Measurements from ENCODE around the gene DPYD.

Gene DPYD

GRCh38 chr1:97834899-97835298 lies 85.9 kb downstream of the DPYD start:
- H3K9me3 ChIP-seq (ENCODE audit: insufficient read depth, low read depth, low read length) = no peaks in the 10 kb centered on the region
- H3K27ac ChIP-seq (ENCODE audit: low read depth, low read length) = no peak overlapping the region
- no peaks in the 10 kb centered on the region for H3K4me1 ChIP-seq (ENCODE audit: insufficient read depth, low read length)
- H3K4me3 ChIP-seq (ENCODE audit: low read length) = no peak overlapping the region
- H3K27me3 ChIP-seq (ENCODE audit: insufficient read depth, low read length) = no peaks in the 10 kb centered on the region
- no peaks in the 10 kb centered on the region for H3K36me3 ChIP-seq (ENCODE audit: insufficient read depth, low read length)
- H3K9ac ChIP-seq (ENCODE audit: low read depth, low read length) = no peak overlapping the region

DNA sequence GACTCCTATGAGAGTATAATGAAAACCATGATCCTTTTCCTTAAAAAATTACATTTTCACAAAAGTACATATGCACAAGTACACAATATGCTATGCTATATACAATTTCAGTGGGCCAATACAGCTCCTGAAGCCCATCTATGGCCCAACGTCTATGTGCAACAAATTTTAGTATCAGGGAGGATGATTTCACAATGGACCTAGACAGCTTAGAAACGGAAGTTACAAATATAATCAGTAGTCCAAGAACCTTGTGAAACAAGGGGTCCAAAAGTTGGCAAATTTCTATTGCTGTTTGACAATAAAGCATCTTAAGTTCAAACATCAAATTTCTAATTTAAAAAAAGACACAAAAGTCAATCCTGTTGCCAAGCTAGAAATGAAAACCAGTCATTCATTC lies 87.0 kb downstream of the DPYD start:
- Histone ChIP-seq H3K27me3 (ENCODE audit: insufficient read depth, low read length) (no peaks in the 10 kb centered on the region), H3K27ac (ENCODE audit: low read depth, low read length) (no peak overlapping the region), H3K4me1 (ENCODE audit: insufficient read depth, low read length) (no peaks in the 10 kb centered on the region), H3K9ac (ENCODE audit: low read depth, low read length) (no peak overlapping the region), H3K9me3 (ENCODE audit: insufficient read depth, low read depth, low read length) (no peaks in the 10 kb centered on the region), H3K36me3 (ENCODE audit: insufficient read depth, low read length) (no peaks in the 10 kb centered on the region), H3K4me3 (ENCODE audit: low read length) (no peak overlapping the region)
- WGBS = 88% methylated on average over 2 of the region's 2 CpGs

DNA sequence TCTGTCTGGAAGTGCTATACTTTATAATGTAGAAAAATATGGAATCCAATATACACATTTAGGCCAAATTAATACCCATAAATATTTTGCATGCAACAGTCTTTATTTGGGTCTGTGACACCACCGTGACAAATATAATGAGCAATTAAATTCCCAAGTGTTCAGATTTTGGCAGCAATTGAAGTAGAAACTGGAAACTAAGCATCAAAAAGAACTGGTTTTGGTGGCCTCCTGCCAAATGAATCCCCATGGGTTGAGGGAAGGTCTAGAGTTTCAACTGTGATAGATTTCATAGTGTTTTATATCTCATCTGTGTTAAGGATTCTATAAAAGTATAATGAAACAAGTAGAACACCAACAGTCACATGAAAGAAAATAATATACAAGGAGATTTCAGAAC lies 88.4 kb downstream of the DPYD start:
- Histone ChIP-seq H3K27ac (ENCODE audit: low read depth, low read length) (no peak overlapping the region), H3K9ac (ENCODE audit: low read depth, low read length) (no peak overlapping the region), H3K4me1 (ENCODE audit: insufficient read depth, low read length) (no peaks in the 10 kb centered on the region), H3K4me3 (ENCODE audit: low read length) (no peak overlapping the region), H3K9me3 (ENCODE audit: insufficient read depth, low read depth, low read length) (no peaks in the 10 kb centered on the region), H3K36me3 (ENCODE audit: insufficient read depth, low read length) (no peaks in the 10 kb centered on the region), H3K27me3 (ENCODE audit: insufficient read depth, low read length) (no peaks in the 10 kb centered on the region)
- WGBS = 100% methylated on average over 1 of the region's 1 CpG

DNA sequence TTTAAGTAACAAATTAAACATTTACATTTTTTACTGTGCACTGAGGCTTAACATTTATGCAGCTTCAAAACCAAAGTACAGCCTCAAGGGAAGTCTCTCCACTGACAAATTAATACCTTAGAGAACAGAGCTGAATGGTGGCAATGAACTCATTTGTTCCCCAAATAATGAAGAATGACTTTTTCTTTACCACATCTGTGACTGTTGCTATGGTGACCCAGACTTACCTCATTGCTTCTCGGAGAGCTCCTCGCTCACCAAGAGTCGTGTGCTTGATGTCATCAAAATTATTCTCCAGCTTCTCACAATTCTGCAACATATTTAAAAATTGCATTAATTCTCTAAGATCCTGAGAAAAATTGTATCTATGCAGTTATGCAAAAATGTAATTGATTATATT lies 92.9 kb downstream of the DPYD start:
- Histone ChIP-seq H3K4me3 (ENCODE audit: low read length) (no peak overlapping the region), H3K27ac (ENCODE audit: low read depth, low read length) (no peak overlapping the region), H3K27me3 (ENCODE audit: insufficient read depth, low read length) (no peaks in the 10 kb centered on the region), H3K9ac (ENCODE audit: low read depth, low read length) (no peak overlapping the region), H3K36me3 (ENCODE audit: insufficient read depth, low read length) (no peaks in the 10 kb centered on the region), H3K4me1 (ENCODE audit: insufficient read depth, low read length) (peaks cover 8% of the 10 kb centered on the region), H3K9me3 (ENCODE audit: insufficient read depth, low read depth, low read length) (no peaks in the 10 kb centered on the region)
- 87% methylated on average over 3 of the region's 3 CpGs for WGBS

- Histone ChIP-seq H3K36me3 (ENCODE audit: insufficient read depth, low read length) (no peaks in the 10 kb centered on the region), H3K4me1 (ENCODE audit: insufficient read depth, low read length) (peaks cover 8% of the 10 kb centered on the region), H3K9ac (ENCODE audit: low read depth, low read length) (no peak overlapping the region), H3K9me3 (ENCODE audit: insufficient read depth, low read depth, low read length) (no peaks in the 10 kb centered on the region), H3K27me3 (ENCODE audit: insufficient read depth, low read length) (no peaks in the 10 kb centered on the region), H3K27ac (ENCODE audit: low read depth, low read length) (no peak overlapping the region), H3K4me3 (ENCODE audit: low read length) (no peak overlapping the region)
These were observed 94.0 kb downstream of the DPYD start for GRCh38 chr1:97826820-97827219.

- Histone ChIP-seq H3K4me3 (ENCODE audit: low read length) (no peak overlapping the region), H3K9ac (ENCODE audit: low read depth, low read length) (no peak overlapping the region), H3K27me3 (ENCODE audit: insufficient read depth, low read length) (no peaks in the 10 kb centered on the region), H3K9me3 (ENCODE audit: insufficient read depth, low read depth, low read length) (no peaks in the 10 kb centered on the region), H3K36me3 (ENCODE audit: insufficient read depth, low read length) (no peaks in the 10 kb centered on the region), H3K4me1 (ENCODE audit: insufficient read depth, low read length) (peaks cover 8% of the 10 kb centered on the region), H3K27ac (ENCODE audit: low read depth, low read length) (no peak overlapping the region)
- WGBS = 83% methylated on average over 5 of the region's 5 CpGs
These were observed 96.2 kb downstream of the DPYD start for GRCh38 chr1:97824624-97825023.

DNA sequence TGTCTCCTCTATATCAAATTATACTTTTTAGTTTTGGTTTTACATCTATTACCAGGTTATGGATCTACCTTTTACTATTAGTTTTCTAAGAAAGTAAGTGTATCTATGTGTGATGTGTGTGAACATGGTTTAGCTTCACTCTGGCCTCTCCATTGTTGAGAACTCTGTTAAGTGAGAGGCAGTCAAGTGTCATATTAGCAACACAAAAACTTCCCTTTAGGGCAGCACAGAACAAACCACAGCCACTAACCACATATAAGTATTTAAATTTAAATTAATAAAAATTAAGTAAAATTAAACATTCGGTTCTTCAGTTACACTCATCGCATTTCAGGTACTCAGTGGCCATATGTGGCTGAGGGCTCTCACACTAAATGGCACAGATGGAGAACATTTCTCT lies 96.6 kb downstream of the DPYD start:
- Histone ChIP-seq H3K27me3 (ENCODE audit: insufficient read depth, low read length) (no peaks in the 10 kb centered on the region), H3K4me1 (ENCODE audit: insufficient read depth, low read length) (peaks cover 8% of the 10 kb centered on the region), H3K9me3 (ENCODE audit: insufficient read depth, low read depth, low read length) (no peaks in the 10 kb centered on the region), H3K36me3 (ENCODE audit: insufficient read depth, low read length) (no peaks in the 10 kb centered on the region), H3K27ac (ENCODE audit: low read depth, low read length) (no peak overlapping the region), H3K4me3 (ENCODE audit: low read length) (no peak overlapping the region), H3K9ac (ENCODE audit: low read depth, low read length) (no peak overlapping the region)
- 75% methylated on average over 2 of the region's 2 CpGs for WGBS

DNA sequence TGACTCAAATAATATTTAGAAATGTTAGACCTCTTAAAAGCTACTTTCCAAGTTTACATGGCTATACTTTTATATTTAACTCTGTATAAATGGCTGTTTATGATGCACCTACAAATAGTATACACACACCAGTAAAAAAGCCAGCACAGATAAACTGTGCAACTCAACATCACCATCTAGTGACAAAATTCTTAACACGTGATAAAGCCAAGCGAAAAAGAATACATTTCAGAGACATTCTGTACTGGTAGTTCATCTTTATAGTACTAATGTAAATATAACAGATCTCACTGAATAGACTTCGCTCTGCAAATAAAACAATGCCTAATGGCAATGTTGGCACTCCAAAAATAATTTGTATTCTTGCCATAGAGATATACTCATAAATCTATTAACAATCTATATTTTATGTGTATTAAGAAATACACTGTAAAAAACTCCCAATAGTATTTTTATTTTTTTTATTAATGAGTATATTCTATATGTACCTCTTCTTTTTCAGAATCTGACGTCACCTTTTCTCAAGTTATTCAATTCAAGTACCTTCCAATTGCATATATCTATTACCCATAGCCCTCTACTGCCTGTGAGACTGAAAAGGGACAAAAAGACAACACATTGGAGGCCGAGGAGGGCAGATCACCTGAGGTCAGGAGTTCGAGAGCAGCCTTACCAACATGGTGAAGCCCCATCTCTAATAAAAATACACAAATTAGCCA lies 100.2 kb downstream of the DPYD start:
- WGBS = 79% methylated on average over 5 of the region's 6 CpGs

DNA sequence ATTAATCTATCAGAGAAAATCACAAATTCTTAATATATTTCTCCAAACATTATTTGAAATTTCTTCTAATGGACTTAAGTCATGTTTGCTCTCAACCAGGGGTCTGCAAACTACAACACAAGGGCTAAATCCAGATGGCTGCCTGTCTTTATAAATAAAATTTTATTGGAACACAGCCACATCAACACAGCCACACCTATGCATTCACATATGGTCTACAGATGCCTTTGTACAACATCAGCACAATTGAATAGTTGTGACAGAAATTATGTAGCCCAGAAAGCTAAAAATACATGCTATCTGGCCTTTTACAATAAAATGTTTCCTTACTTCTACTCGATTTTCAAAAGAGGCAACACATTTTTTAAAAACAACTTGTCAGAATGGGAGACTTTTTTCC lies 103.9 kb downstream of the DPYD start:
- Histone ChIP-seq H3K36me3 (ENCODE audit: insufficient read depth, low read length) (no peaks in the 10 kb centered on the region), H3K4me3 (ENCODE audit: low read length) (no peak overlapping the region), H3K9ac (ENCODE audit: low read depth, low read length) (no peak overlapping the region), H3K4me1 (ENCODE audit: insufficient read depth, low read length) (no peaks in the 10 kb centered on the region), H3K27ac (ENCODE audit: low read depth, low read length) (no peak overlapping the region), H3K9me3 (ENCODE audit: insufficient read depth, low read depth, low read length) (no peaks in the 10 kb centered on the region), H3K27me3 (ENCODE audit: insufficient read depth, low read length) (no peaks in the 10 kb centered on the region)
- WGBS = 88% methylated on average over 1 of the region's 1 CpG

More for the DNA sequence above, 100.2 kb downstream of the DPYD start:
- Histone ChIP-seq H3K9ac (ENCODE audit: low read depth, low read length) (no peak overlapping the region), H3K4me1 (ENCODE audit: insufficient read depth, low read length) (peaks cover 8% of the 10 kb centered on the region), H3K27me3 (ENCODE audit: insufficient read depth, low read length) (no peaks in the 10 kb centered on the region), H3K9me3 (ENCODE audit: insufficient read depth, low read depth, low read length) (no peaks in the 10 kb centered on the region), H3K27ac (ENCODE audit: low read depth, low read length) (no peak overlapping the region), H3K36me3 (ENCODE audit: insufficient read depth, low read length) (no peaks in the 10 kb centered on the region), H3K4me3 (ENCODE audit: low read length) (no peak overlapping the region)

DNA sequence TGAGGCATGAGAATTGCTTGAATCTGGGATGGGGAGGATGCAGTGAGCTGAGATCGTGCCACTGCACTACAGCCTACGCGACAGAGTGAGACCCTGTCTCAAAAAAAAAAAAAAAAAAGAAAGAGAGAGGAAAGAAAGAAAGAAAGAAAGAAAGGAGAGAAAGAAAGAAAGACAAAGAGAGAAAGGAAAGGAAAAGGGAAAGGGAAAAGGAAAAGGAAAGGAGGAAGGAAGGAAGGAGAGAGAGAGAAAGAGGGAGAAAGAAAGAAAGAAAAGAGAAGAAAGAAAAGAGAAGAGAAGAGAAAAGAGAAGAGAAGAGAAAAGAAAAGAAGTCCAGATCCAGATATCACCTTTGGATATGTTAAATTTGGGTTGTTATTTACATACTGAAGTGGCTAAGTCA lies 106.0 kb downstream of the DPYD start:
- Histone ChIP-seq H3K36me3 (ENCODE audit: insufficient read depth, low read length) (no peaks in the 10 kb centered on the region), H3K9ac (ENCODE audit: low read depth, low read length) (no peak overlapping the region), H3K27ac (ENCODE audit: low read depth, low read length) (no peak overlapping the region), H3K27me3 (ENCODE audit: insufficient read depth, low read length) (no peaks in the 10 kb centered on the region), H3K4me3 (ENCODE audit: low read length) (no peak overlapping the region), H3K4me1 (ENCODE audit: insufficient read depth, low read length) (no peaks in the 10 kb centered on the region), H3K9me3 (ENCODE audit: insufficient read depth, low read depth, low read length) (no peaks in the 10 kb centered on the region)
- WGBS = 97% methylated on average over 3 of the region's 3 CpGs

DNA sequence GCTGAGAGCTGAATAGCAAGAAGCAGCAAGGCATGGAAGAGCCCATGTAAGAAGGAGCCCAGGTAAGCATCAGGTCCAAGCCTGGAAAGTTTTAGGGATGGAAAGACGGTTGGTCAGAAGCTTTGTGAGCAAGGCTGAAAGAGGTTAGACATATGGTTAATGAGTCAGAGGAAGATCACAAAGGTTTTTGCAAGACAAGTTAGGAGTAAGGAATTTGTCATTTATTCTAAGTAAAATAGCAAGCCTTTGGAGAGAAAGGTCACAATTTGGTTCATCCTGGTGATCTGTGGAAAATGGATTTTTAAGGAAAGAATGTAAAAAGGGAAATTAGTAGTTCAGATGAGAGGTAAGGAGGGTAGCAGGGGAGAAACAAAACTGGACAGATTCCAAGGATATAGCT lies 106.7 kb downstream of the DPYD start:
- no peak overlapping the region for H3K9ac ChIP-seq (ENCODE audit: low read depth, low read length)
- H3K9me3 ChIP-seq (ENCODE audit: insufficient read depth, low read depth, low read length) = no peaks in the 10 kb centered on the region
- no peaks in the 10 kb centered on the region for H3K4me1 ChIP-seq (ENCODE audit: insufficient read depth, low read length)
- no peak overlapping the region for H3K4me3 ChIP-seq (ENCODE audit: low read length)
- no peaks in the 10 kb centered on the region for H3K36me3 ChIP-seq (ENCODE audit: insufficient read depth, low read length)
- H3K27ac ChIP-seq (ENCODE audit: low read depth, low read length) = no peak overlapping the region
- WGBS = 87% methylated on average over 1 of the region's 1 CpG
- no peaks in the 10 kb centered on the region for H3K27me3 ChIP-seq (ENCODE audit: insufficient read depth, low read length)

DNA sequence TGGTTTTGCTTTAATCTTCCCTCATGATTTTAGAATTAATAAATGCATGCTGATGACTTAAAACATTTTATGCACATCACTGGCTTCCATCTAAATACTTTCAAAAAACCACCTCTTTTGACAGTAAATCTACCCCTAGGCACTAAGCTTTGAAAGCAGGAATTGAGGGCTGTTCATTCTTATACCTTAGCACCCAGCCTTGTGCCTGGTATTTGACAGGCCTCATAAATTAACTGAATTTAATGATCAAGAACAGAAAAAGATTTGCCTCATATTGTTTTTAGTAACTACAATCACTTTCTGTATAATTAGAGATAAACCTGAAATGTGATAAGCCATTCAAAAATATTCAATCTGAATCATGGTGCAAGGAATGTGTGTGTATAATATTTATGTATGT lies 108.8 kb downstream of the DPYD start:
- H3K36me3 ChIP-seq (ENCODE audit: insufficient read depth, low read length) = no peaks in the 10 kb centered on the region
- H3K9me3 ChIP-seq (ENCODE audit: insufficient read depth, low read depth, low read length) = no peaks in the 10 kb centered on the region
- no peaks in the 10 kb centered on the region for H3K27me3 ChIP-seq (ENCODE audit: insufficient read depth, low read length)
- H3K4me1 ChIP-seq (ENCODE audit: insufficient read depth, low read length) = no peaks in the 10 kb centered on the region
- H3K9ac ChIP-seq (ENCODE audit: low read depth, low read length) = no peak overlapping the region
- H3K27ac ChIP-seq (ENCODE audit: low read depth, low read length) = no peak overlapping the region
- H3K4me3 ChIP-seq (ENCODE audit: low read length) = no peak overlapping the region
